H1 (cell line): ENCODE data around the gene WNK2. TPM values are rescaled to one million over a fixed set of nuclear protein-coding genes. Genes with fewer than 3 reads are reported as not detected.

Experiments used
- CTCF ChIA-PET: fragments of 300-600 bp; sonication (Branson Sonifier 250); formaldehyde crosslinking; loops from one replicate; lab custom pipeline; 2021; ENCODE audit not compliant: partially characterized antibody; lab: Charles Lee
- POLR2A ChIA-PET: fragments of 300-600 bp; sonication (Branson Sonifier 250); formaldehyde crosslinking; loops from one replicate; lab custom pipeline; 2021; ENCODE audit warnings: inconsistent platforms; ENCODE audit not compliant: partially characterized antibody; lab: Charles Lee
- DNase-seq, 2 experiments: peaks; one replicate each; pipeline versions ENCODE4 v3.0.0 to v3.0.0-alpha.2; 2010 to 2022; ENCODE audit warnings: low spot score in 2 of 2, low read depth in 1 of 2, mixed read lengths in 1 of 2
- FAIRE-seq: peaks from 2 replicates; lab custom pipeline; 2011; peaks lifted over from hg19 to GRCh38; lab: Jason Lieb, UNC
- H2AFZ ChIP-seq: 2 replicates; pipeline ENCODE4 v1.8.1; 2012; ENCODE audit warnings: low read length, inconsistent platforms
- H2AK5ac ChIP-seq: 2 replicates; pipeline ENCODE4 v1.6.1; 2013; ENCODE audit warnings: low read depth, low read length
- H2BK120ac ChIP-seq: replicated peaks from 2 replicates; pipeline ENCODE3; 2013; ENCODE audit warnings: low read depth, low read length, inconsistent platforms
- H2BK12ac ChIP-seq: 2 replicates; pipeline ENCODE4 v1.6.1; 2013; ENCODE audit warnings: low read depth, low read length
- H2BK15ac ChIP-seq: 2 replicates; pipeline ENCODE4 v1.6.1; 2013; ENCODE audit warnings: low read length
- H2BK20ac ChIP-seq: 2 replicates; pipeline ENCODE4 v1.6.1; 2013; ENCODE audit warnings: low read length
- H2BK5ac ChIP-seq: 2 replicates; pipeline ENCODE4 v1.6.1; 2013; ENCODE audit warnings: low read depth, low read length
- H3K14ac ChIP-seq: 2 replicates; pipeline ENCODE4 v1.6.1; 2013; ENCODE audit warnings: inconsistent platforms; ENCODE audit not compliant: insufficient read length
- H3K18ac ChIP-seq: 2 replicates; pipeline ENCODE4 v1.6.1; 2013; ENCODE audit warnings: low read length; ENCODE audit errors: extremely low read depth
- H3K23ac ChIP-seq: 2 replicates; pipeline ENCODE4 v1.6.1; 2013; ENCODE audit warnings: inconsistent platforms; ENCODE audit not compliant: insufficient read length
- H3K23me2 ChIP-seq: 2 replicates; pipeline ENCODE4 v1.6.1; 2013; ENCODE audit warnings: low read depth, low read length
- H3K27ac ChIP-seq: 2 replicates; pipeline ENCODE4 v1.6.1; 2011; ENCODE audit warnings: low read depth, low read length, inconsistent platforms
- H3K27me3 ChIP-seq, 4 experiments: replicated peaks in 1 of 4; 1 replicate in 1 of 4; 2 replicates in 3 of 4; pipeline versions ENCODE4 v1.6.1 to v1.8.1; 2011 to 2013; ENCODE audit warnings: low read length in 3 of 4, mild to moderate bottlenecking in 3 of 4, inconsistent platforms in 2 of 4, mixed read lengths in 2 of 4, moderate library complexity in 1 of 4; ENCODE audit not compliant: control insufficient read depth in 3 of 4, insufficient read depth in 3 of 4; ENCODE audit errors: extremely low read depth in 1 of 4
- H3K36me3 ChIP-seq, 4 experiments: 2 replicates each; pipeline versions ENCODE4 v1.6.1 to v1.8.1; 2011 to 2013; ENCODE audit warnings: mild to moderate bottlenecking in 4 of 4, low read length in 3 of 4, moderate library complexity in 2 of 4, control low read depth in 1 of 4, inconsistent platforms in 1 of 4; ENCODE audit not compliant: insufficient read depth in 4 of 4, control insufficient read depth in 2 of 4
- H3K4ac ChIP-seq: replicated peaks from 2 replicates; pipeline ENCODE3; 2013; ENCODE audit warnings: low read length, low read depth, mixed read lengths, inconsistent platforms; ENCODE audit not compliant: insufficient read length
- H3K4me1 ChIP-seq, 4 experiments: replicated peaks in 1 of 4; 1 replicate in 1 of 4; 2 replicates in 3 of 4; pipeline versions ENCODE4 v1.6.1 to v1.8.1; 2011 to 2013; ENCODE audit warnings: low read length in 3 of 4, inconsistent platforms in 2 of 4, mixed read lengths in 1 of 4; ENCODE audit not compliant: insufficient read depth in 4 of 4, control insufficient read depth in 3 of 4
- H3K4me2 ChIP-seq, 2 experiments: 2 replicates each; pipeline versions ENCODE4 v1.6.1 to v1.8.1; 2011 to 2013; ENCODE audit warnings: low read depth in 2 of 2, low read length in 2 of 2, control low read depth in 1 of 2, inconsistent platforms in 1 of 2, mild to moderate bottlenecking in 1 of 2; ENCODE audit not compliant: insufficient read depth in 1 of 2
- H3K4me3 ChIP-seq, 4 experiments: fragments of 200-600, 300-600 bp in 1 of 4; sonication (generic), shearing (Covaris generic), sonication (Bioruptor Twin) in 1 of 4; 2 replicates each; pipeline versions ENCODE4 v1.5.1 to v1.8.1; 2011 to 2016; ENCODE audit warnings: low read length in 4 of 4, low read depth in 3 of 4, control low read depth in 2 of 4, inconsistent platforms in 2 of 4, mild to moderate bottlenecking in 2 of 4, mixed read lengths in 1 of 4, moderate library complexity in 1 of 4; ENCODE audit not compliant: insufficient read depth in 2 of 4; ENCODE audit errors: extremely low read depth in 1 of 4
- H3K56ac ChIP-seq: replicated peaks from 2 replicates; pipeline ENCODE3; 2013; ENCODE audit warnings: low read depth, mild to moderate bottlenecking, mixed read lengths, low read length, inconsistent platforms; ENCODE audit not compliant: insufficient read length
- H3K79me1 ChIP-seq: 2 replicates; pipeline ENCODE4 v1.6.1; 2013; ENCODE audit warnings: low read depth, low read length, control low read depth
- H3K79me2 ChIP-seq, 2 experiments: 2 replicates each; pipeline versions ENCODE4 v1.6.1 to v1.8.1; 2012 to 2013; ENCODE audit warnings: low read length in 2 of 2, mild to moderate bottlenecking in 2 of 2, inconsistent platforms in 1 of 2; ENCODE audit not compliant: insufficient read depth in 2 of 2, control insufficient read depth in 1 of 2
- H3K9ac ChIP-seq, 4 experiments: replicated peaks in 1 of 4; 1 replicate in 1 of 4; 2 replicates in 3 of 4; pipeline versions ENCODE4 v1.6.1 to v1.8.1; 2011 to 2013; ENCODE audit warnings: low read depth in 3 of 4, low read length in 3 of 4, control low read depth in 2 of 4, mild to moderate bottlenecking in 2 of 4, moderate library complexity in 2 of 4, inconsistent platforms in 1 of 4; ENCODE audit errors: extremely low read depth in 1 of 4
- H3K9me3 ChIP-seq, 2 experiments: 2 replicates each; pipeline versions ENCODE4 v1.6.1 to v1.8.1; 2012 to 2013; ENCODE audit warnings: mild to moderate bottlenecking in 2 of 2, moderate library complexity in 2 of 2, control low read depth in 1 of 2, inconsistent platforms in 1 of 2, low read depth in 1 of 2, low read length in 1 of 2, mixed read lengths in 1 of 2; ENCODE audit not compliant: insufficient read depth in 2 of 2
- H4K20me1 ChIP-seq, 2 experiments: replicated peaks in 1 of 2; 2 replicates each; pipeline versions ENCODE3 to v1.8.1; 2011 to 2013; ENCODE audit warnings: inconsistent platforms in 2 of 2, low read length in 2 of 2, mild to moderate bottlenecking in 1 of 2; ENCODE audit not compliant: insufficient read depth in 2 of 2, control insufficient read depth in 1 of 2
- H4K5ac ChIP-seq: 2 replicates; pipeline ENCODE4 v1.6.1; 2013; ENCODE audit warnings: low read length, low read depth, mixed read lengths, inconsistent platforms; ENCODE audit not compliant: insufficient read length
- H4K8ac ChIP-seq: 2 replicates; pipeline ENCODE4 v1.8.0; 2013; ENCODE audit warnings: mild to moderate bottlenecking, moderate library complexity, low read length, inconsistent platforms; ENCODE audit not compliant: insufficient read depth; ENCODE audit errors: extremely low read depth
- H4K91ac ChIP-seq: replicated peaks from 2 replicates; pipeline ENCODE3; 2013; ENCODE audit warnings: low read length, mixed read lengths, inconsistent platforms; ENCODE audit not compliant: insufficient read length
- BRCA1 ChIP-seq: IDR thresholded peaks from 2 replicates; pipeline ENCODE4 v1.6.1; 2012; ENCODE audit warnings: low read depth, low read length, improper control_type of control experiment
- CEBPB ChIP-seq: IDR thresholded peaks from 2 replicates; pipeline ENCODE4 v1.6.1; 2012; ENCODE audit warnings: low read depth, low read length
- EP300 ChIP-seq, 2 experiments: IDR thresholded peaks; 1 replicate in 1 of 2; 2 replicates in 1 of 2; pipeline ENCODE4 v1.6.1; 2011 to 2012; ENCODE audit warnings: low read depth in 2 of 2, low read length in 2 of 2, mild to moderate bottlenecking in 2 of 2, borderline replicate concordance in 1 of 2, inconsistent platforms in 1 of 2, moderate library complexity in 1 of 2
- FOSL1 ChIP-seq: IDR thresholded peaks from 2 replicates; pipeline ENCODE4 v1.6.1; 2011; ENCODE audit warnings: mild to moderate bottlenecking, low read depth, low read length, moderate library complexity; ENCODE audit not compliant: insufficient read depth
- GABPA ChIP-seq: IDR thresholded peaks from 2 replicates; pipeline ENCODE4 v1.6.1; 2011; ENCODE audit warnings: mild to moderate bottlenecking, low read length, moderate library complexity, borderline replicate concordance; ENCODE audit not compliant: insufficient read depth
- NANOG ChIP-seq: IDR thresholded peaks from 2 replicates; pipeline ENCODE4 v1.6.1; 2011; ENCODE audit warnings: low read length, low read depth, mild to moderate bottlenecking, inconsistent platforms; ENCODE audit not compliant: insufficient read depth, poor library complexity, severe bottlenecking
- RBBP5 ChIP-seq: IDR thresholded peaks from 2 replicates; pipeline ENCODE4 v1.7.1; 2012; ENCODE audit warnings: low read depth, mild to moderate bottlenecking, inconsistent platforms, low read length, moderate library complexity, borderline replicate concordance
- RNF2 ChIP-seq: fragments of 200-900, 300-1000 bp; sonication (generic); IDR thresholded peaks from 2 replicates; pipeline ENCODE4 v1.7.1; 2016; ENCODE audit warnings: borderline replicate concordance, low read depth, mild to moderate bottlenecking, antibody characterized with exemption, low read length; ENCODE audit not compliant: poor library complexity, severe bottlenecking; ENCODE audit errors: missing control alignments
- SAP30 ChIP-seq: fragments of 300-600 bp; sonication (generic); IDR thresholded peaks from 2 replicates; pipeline ENCODE4 v1.7.1; 2012; ENCODE audit warnings: low read length, moderate library complexity, mild to moderate bottlenecking, inconsistent platforms; ENCODE audit not compliant: insufficient read depth, insufficient replicate concordance
- SIX5 ChIP-seq: IDR thresholded peaks from 2 replicates; pipeline ENCODE4 v1.6.1; 2011; ENCODE audit warnings: mild to moderate bottlenecking, low read depth, low read length
- SUZ12 ChIP-seq: fragments of 200-600 bp; sonication (generic); IDR thresholded peaks from 2 replicates; pipeline ENCODE4 v1.6.1; 2012; ENCODE audit warnings: mild to moderate bottlenecking, inconsistent platforms, low read length, moderate library complexity, mixed read lengths
- TAF1 ChIP-seq: IDR thresholded peaks from 2 replicates; pipeline ENCODE4 v1.6.1; 2011; ENCODE audit warnings: mild to moderate bottlenecking, low read depth, low read length
- TAF7 ChIP-seq: optimal IDR thresholded peaks from 2 replicates; pipeline ENCODE3; 2011; ENCODE audit warnings: low read depth, mild to moderate bottlenecking, inconsistent platforms, low read length, moderate library complexity, borderline replicate concordance
- WGBS, 2 experiments: shearing (Covaris generic) in 1 of 2; methylation state at CpG; one replicate each; pipeline versions ENCODE4 v1.1.6 to v1.1.7; 2013 to 2015; ENCODE audit warnings: low lambda C conversion rate in 2 of 2, mixed read lengths in 2 of 2, inconsistent platforms in 1 of 2, low coverage in 1 of 2, missing lambda C conversion rate in 1 of 2; ENCODE audit not compliant: insufficient replicate concordance in 2 of 2, insufficient coverage in 1 of 2, insufficient read length in 1 of 2; ENCODE audit errors: extremely low coverage in 1 of 2, missing lambda C conversion rate in 1 of 2; 5-methylcytosine and 5-hydroxymethylcytosine counted together
- polyA plus RNA-seq, 7 experiments: library from polyadenylated mRNA; depleted of rRNA in 3 of 7; stranded (reverse) in 5 of 7; unstranded in 2 of 7; fragments of >200 nt in 5 of 7; fragments of 200-250 nt in 2 of 7; gene quantifications; 1 replicate in 5 of 7; 2 replicates in 1 of 7; 4 replicates in 1 of 7; pipeline versions ENCODE4 v1.2.1 to v1.2.3, GENCODE V29; 2011 to 2013; ENCODE audit warnings: missing spikeins in 2 of 7, mixed read lengths in 2 of 7
- total RNA-seq: library from RNA; stranded (reverse); fragmentation: NEBNext Ultra II Directional; extraction: Animal tissue kit (Norgen Biotek cat#: 25700); gene quantifications from 2 replicates; pipeline ENCODE4 v1.2.1, GENCODE V29; 2021

WNK2 gene
- total and polyA plus RNA-seq, 2 of the 8 experiments (the other 6 are each of a cell fraction or from before 2014, with no cell fraction given): 12.0 to 87.2 TPM

DNA sequence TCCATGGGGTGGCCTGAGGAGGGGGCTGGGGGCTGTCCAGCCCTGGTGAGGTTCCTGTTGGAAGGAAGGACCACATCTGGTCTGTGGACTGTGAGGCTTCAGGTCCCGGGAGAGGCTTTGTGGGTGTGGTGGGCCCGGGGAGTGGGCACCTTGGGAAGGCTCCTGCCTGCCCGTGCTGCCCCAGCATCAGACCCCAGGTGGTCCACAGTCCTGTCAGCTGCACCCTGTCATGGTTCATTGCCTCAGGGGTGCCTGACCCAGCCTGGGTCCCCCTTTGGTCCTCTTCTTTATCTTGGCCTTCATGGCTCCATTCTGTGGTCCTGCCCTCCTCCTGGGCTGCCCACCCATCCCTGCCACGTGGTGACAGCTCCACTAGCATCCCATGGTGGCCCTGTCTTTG lies 36.7 kb downstream of the WNK2 start:
- H2BK20ac ChIP-seq: no peak overlapping the region
- H4K20me1 ChIP-seq: peaks cover 3 to 12% of the 10 kb centered on the region in 2 experiments
- ChIA-PET CTCF (interaction anchor here (0.8 to 4.2 kb wide), 4 partner anchors 11 to 33 kb away, joined by 3 to 15 read pairs (median 4); no protein-coding TSS in a partner anchor), POLR2A (no interaction called here)
- no peak overlapping the region for H2BK15ac ChIP-seq
- no peak overlapping the region for H4K5ac ChIP-seq
- no peaks in the 10 kb centered on the region for H3K9me3 ChIP-seq
- no peak overlapping the region for H4K91ac ChIP-seq
- H3K4me3 ChIP-seq: no peak overlapping the region
- no peak overlapping the region for H2AK5ac ChIP-seq
- no peak for DNase-seq
- H3K14ac ChIP-seq: no peak overlapping the region
- no peaks in the 10 kb centered on the region for H3K36me3 ChIP-seq
- no peak for FAIRE-seq
- H3K79me2 ChIP-seq: peaks cover 0 to 24% of the 10 kb centered on the region in 2 experiments; a peak in 1 of 4 replicates
- H3K4me2 ChIP-seq: no peak overlapping the region
- 61% methylated on average over 3 of the region's 4 CpGs; no CpG with 5 or more reads in 1 of the 2 experiments for WGBS, 2 experiments
- H4K8ac ChIP-seq: no peak overlapping the region
- no peak overlapping the region for H3K56ac ChIP-seq
- no peak overlapping the region for H2AFZ ChIP-seq
- no peak overlapping the region for H3K23ac ChIP-seq
- no peak overlapping the region for H3K4ac ChIP-seq
- no peak overlapping the region for H2BK12ac ChIP-seq
- no peak overlapping the region for H2BK120ac ChIP-seq
- no peak overlapping the region for H3K9ac ChIP-seq
- H2BK5ac ChIP-seq: no peak overlapping the region
- H3K23me2 ChIP-seq: no peaks in the 10 kb centered on the region
- H3K79me1 ChIP-seq: peaks cover 12% of the 10 kb centered on the region
- no peak overlapping the region for H3K27ac ChIP-seq
- H3K27me3 ChIP-seq: no peaks in the 10 kb centered on the region
- no peak overlapping the region for H3K18ac ChIP-seq
- H3K4me1 ChIP-seq: peaks cover 0 to 15% (median 9%) of the 10 kb centered on the region in 4 experiments; a peak in 6 of 7 replicates
- TF ChIP-seq SUZ12 (no peak), RBBP5 (no peak), NANOG (no peak), GABPA (no peak), RNF2 (no peak), EP300 (IDR thresholded peaks at IDR 0.05; ENCODE audit: borderline replicate concordance in 1 of 2, low read depth in 2 of 2, low read length in 2 of 2) (no peak), CEBPB (no peak), BRCA1 (no peak), SIX5 (no peak), FOSL1 (no peak), TAF1 (no peak), SAP30 (no peak), TAF7 (no peak)
